IMR-90 (cell line): ENCODE measurements around the gene LMNTD2. TPM values are rescaled to one million over a fixed set of nuclear protein-coding genes. Genes with fewer than 3 reads are reported as not detected.

ENCODE experiments used
- ATAC-seq: fragments of 200-7000 bp; cut with Tn5 transposase; 2 replicates; pipeline ENCODE4 v1.9.1; 2020; ENCODE audit warnings: low read depth, mild to moderate bottlenecking, moderate library complexity
- BruUV-seq: library from RNA; stranded (reverse); fragments of 400-500 nt; replicated peaks from 2 replicates; lab custom pipeline; 2021; lab: Mats Ljungman, UMichigan
- CTCF ChIA-PET: fragments of 300-600 bp; formaldehyde crosslinking; extraction: SDS; loops from one replicate; lab custom pipeline; 2021; ENCODE audit warnings: antibody characterized with exemption; lab: Yijun Ruan, JAX
- POLR2A ChIA-PET: fragments of 300-600 bp; sonication (Branson Sonifier 250); formaldehyde crosslinking; loops from one replicate; lab custom pipeline; 2022; ENCODE audit warnings: antibody characterized with exemption; ENCODE audit not compliant: unreplicated experiment; lab: Charles Lee
- DNase-seq: peaks from one replicate; pipeline ENCODE4 v3.0.0; 2013
- H2AFZ ChIP-seq: replicated peaks from 2 replicates; pipeline ENCODE3; 2013; ENCODE audit warnings: low read length, mild to moderate bottlenecking; ENCODE audit not compliant: poor library complexity
- H2AK5ac ChIP-seq: 2 replicates; pipeline ENCODE4 v1.6.1; 2013; ENCODE audit warnings: low read depth, low read length, inconsistent platforms
- H2AK9ac ChIP-seq: replicated peaks from 2 replicates; pipeline ENCODE3; 2013; ENCODE audit warnings: mild to moderate bottlenecking, low read depth, low read length, moderate library complexity; ENCODE audit not compliant: poor library complexity
- H2BK120ac ChIP-seq: 2 replicates; pipeline ENCODE4 v1.6.1; 2013; ENCODE audit warnings: low read depth, low read length, inconsistent platforms
- H2BK15ac ChIP-seq: 3 replicates; pipeline ENCODE4 v1.6.1; 2013; ENCODE audit warnings: low read depth, low read length, inconsistent platforms
- H2BK20ac ChIP-seq: 2 replicates; pipeline ENCODE4 v1.6.1; 2013; ENCODE audit warnings: low read depth, mild to moderate bottlenecking, inconsistent platforms, low read length, moderate library complexity
- H2BK5ac ChIP-seq: 2 replicates; pipeline ENCODE4 v1.6.1; 2013; ENCODE audit warnings: mild to moderate bottlenecking, low read depth, low read length, inconsistent platforms; ENCODE audit not compliant: poor library complexity, severe bottlenecking
- H3K14ac ChIP-seq: replicated peaks from 2 replicates; pipeline ENCODE4 v1.6.1; 2013; ENCODE audit warnings: low read depth, low read length, inconsistent platforms
- H3K18ac ChIP-seq: 2 replicates; pipeline ENCODE4 v1.6.1; 2013; ENCODE audit warnings: low read depth, low read length, control low read depth
- H3K23ac ChIP-seq: 2 replicates; pipeline ENCODE4 v1.6.1; 2013; ENCODE audit warnings: low read depth, low read length, inconsistent platforms
- H3K27ac ChIP-seq: 2 replicates; pipeline ENCODE4 v1.5.1; 2013; ENCODE audit warnings: mild to moderate bottlenecking, control low read depth, low read length; ENCODE audit not compliant: insufficient read depth
- H3K27me3 ChIP-seq: 2 replicates; pipeline ENCODE4 v1.6.1; 2013; ENCODE audit warnings: low read length; ENCODE audit not compliant: control insufficient read depth, insufficient read depth
- H3K36me3 ChIP-seq: 2 replicates; pipeline ENCODE4 v1.6.1; 2013; ENCODE audit warnings: low read length, mixed read lengths; ENCODE audit not compliant: control insufficient read depth, insufficient read depth
- H3K4ac ChIP-seq: 2 replicates; pipeline ENCODE4 v1.6.1; 2013; ENCODE audit warnings: low read depth, low read length, inconsistent platforms
- H3K4me1 ChIP-seq: 2 replicates; pipeline ENCODE4 v1.6.1; 2013; ENCODE audit warnings: low read length, mixed read lengths; ENCODE audit not compliant: control insufficient read depth, insufficient read depth
- H3K4me2 ChIP-seq: 2 replicates; pipeline ENCODE4 v1.6.1; 2013; ENCODE audit warnings: low read depth, mild to moderate bottlenecking, control low read depth, low read length, moderate library complexity
- H3K4me3 ChIP-seq: 2 replicates; pipeline ENCODE4 v1.5.1; 2013; ENCODE audit warnings: low read depth, mild to moderate bottlenecking, control low read depth, low read length, moderate library complexity; ENCODE audit not compliant: insufficient read depth
- H3K56ac ChIP-seq: 2 replicates; pipeline ENCODE4 v1.6.1; 2013; ENCODE audit warnings: low read length, inconsistent platforms; ENCODE audit not compliant: insufficient read depth; ENCODE audit errors: extremely low read depth
- H3K79me1 ChIP-seq, 2 experiments: 2 replicates each; pipeline ENCODE4 v1.6.1; 2013; ENCODE audit warnings: low read length in 2 of 2, inconsistent platforms in 1 of 2, low read depth in 1 of 2
- H3K9ac ChIP-seq: 2 replicates; pipeline ENCODE4 v1.6.1; 2013; ENCODE audit warnings: low read depth, low read length, control low read depth
- H3K9me1 ChIP-seq: 2 replicates; pipeline ENCODE4 v1.6.1; 2013; ENCODE audit warnings: low read length, inconsistent platforms; ENCODE audit not compliant: insufficient read depth
- H3K9me3 ChIP-seq: 2 replicates; pipeline ENCODE4 v1.6.1; 2013; ENCODE audit warnings: low read length; ENCODE audit not compliant: control insufficient read depth, insufficient read depth
- H4K20me1 ChIP-seq: 2 replicates; pipeline ENCODE4 v1.6.1; 2013; ENCODE audit warnings: low read length, inconsistent platforms; ENCODE audit not compliant: insufficient read depth
- H4K5ac ChIP-seq: 2 replicates; pipeline ENCODE4 v1.6.1; 2013; ENCODE audit warnings: mild to moderate bottlenecking, low read depth, low read length, control low read depth
- H4K8ac ChIP-seq, 2 experiments: 2 replicates each; pipeline ENCODE4 v1.6.1; 2013; ENCODE audit warnings: low read depth in 2 of 2, low read length in 2 of 2, control low read depth in 1 of 2, inconsistent platforms in 1 of 2
- H4K91ac ChIP-seq: 2 replicates; pipeline ENCODE4 v1.6.1; 2013; ENCODE audit warnings: low read depth, low read length, inconsistent platforms; ENCODE audit not compliant: insufficient read depth
- ELK1 ChIP-seq: fragments of 150-350 bp; IDR thresholded peaks from 2 replicates; pipeline ENCODE4 v1.6.1; 2016; ENCODE audit warnings: low read depth, mild to moderate bottlenecking, low read length, moderate library complexity, borderline replicate concordance
- MXI1 ChIP-seq: IDR thresholded peaks from 2 replicates; pipeline ENCODE4 v1.6.1; 2012; ENCODE audit warnings: low read depth, mild to moderate bottlenecking, low read length, moderate library complexity, borderline replicate concordance
- NFE2L2 ChIP-seq: fragments of 150-350 bp; IDR thresholded peaks from 2 replicates; pipeline ENCODE4 v1.6.1; 2016; ENCODE audit warnings: low read depth, mild to moderate bottlenecking, low read length
- POLR2A ChIP-seq: IDR thresholded peaks from 2 replicates; pipeline ENCODE4 v1.6.1; 2012; ENCODE audit warnings: mild to moderate bottlenecking, low read depth, low read length
- RCOR1 ChIP-seq: IDR thresholded peaks from 2 replicates; pipeline ENCODE4 v1.6.1; 2012; ENCODE audit warnings: mild to moderate bottlenecking, low read length, improper control_type of control experiment; ENCODE audit not compliant: insufficient replicate concordance
- WGBS, 2 experiments: methylation state at CpG; one replicate each; pipeline versions ENCODE4 v1.1.5 to v1.1.7; 2013; ENCODE audit warnings: missing lambda C conversion rate in 2 of 2; ENCODE audit not compliant: insufficient read length in 1 of 2; ENCODE audit errors: extremely low coverage in 2 of 2; 5-methylcytosine and 5-hydroxymethylcytosine counted together
- dilution Hi-C: fragments of 300-500 bp; cut with HindIII; formaldehyde crosslinking; loops from one replicate; pipeline ENCODE4 v1.14.3; 2018; ENCODE audit warnings: low sequenced_read_pairs; ENCODE audit not compliant: unreplicated experiment
- in situ Hi-C: fragments of 300-500 bp; cut with MboI; formaldehyde crosslinking; loops from 3 replicates; pipeline ENCODE4 v1.14.3; 2019; ENCODE audit warnings: low sequenced_read_pairs, inconsistent platforms, mixed read lengths
- intact Hi-C: fragments of 100-400 bp; cut with micrococcal nuclease; formaldehyde crosslinking; loops from 2 replicates; pipeline ENCODE4 v1.10.0; 2022
- polyA plus RNA-seq, 3 experiments: library from polyadenylated mRNA; depleted of rRNA; stranded (reverse); fragments of >200 nt; gene quantifications; 2 replicates each; pipeline ENCODE4 v1.2.3, GENCODE V29; 2012; ENCODE audit warnings: low replicate concordance in 1 of 3
- total RNA-seq: library from RNA; depleted of rRNA; stranded (reverse); fragments of >200 nt; gene quantifications from 2 replicates; pipeline ENCODE4 v1.2.3, GENCODE V29; 2012

LMNTD2 gene
- total and polyA plus RNA-seq, 2 of the 4 experiments (the other 2 are of a cell fraction), result 0.18 to 1.3 TPM

- no peak for DNase-seq
- in situ Hi-C loops, result no loop called here
- no peak overlapping the region for H2AK9ac ChIP-seq
Observed at GRCh38 chr11:515131-515530, 45.4 kb downstream of the LMNTD2 start.

More at GRCh38 chr11:515131-515530, 45.4 kb downstream of the LMNTD2 start:
- dilution Hi-C loops (no loop called here), intact Hi-C loops (loop anchor here (5.0 kb wide), 1 partner anchor 308 kb away; the partner anchor contains the start of genes BET1L and RIC8A)
- no TSS peak for BruUV-seq
- WGBS, 2 experiments, result 100% methylated on average over 1 of the region's 6 CpGs; no CpG with 5 or more reads in 1 of the 2 experiments
- ChIA-PET CTCF (no interaction called here), POLR2A (no interaction called here)
- Histone ChIP-seq H2BK20ac (no peak overlapping the region), H3K23ac (no peak overlapping the region), H4K5ac (no peak overlapping the region), H2BK5ac (no peak overlapping the region), H3K56ac (no peak overlapping the region), H3K18ac (no peak overlapping the region), H4K20me1 (no peaks in the 10 kb centered on the region), H3K14ac (no peak overlapping the region), H3K9me3 (peaks cover 6% of the 10 kb centered on the region; the same call in 1 of the 2 replicates), H2BK15ac (no peak overlapping the region), H3K4me2 (no peak overlapping the region), H3K4me1 (no peaks in the 10 kb centered on the region), H3K27ac (no peak overlapping the region), H2BK120ac (no peak overlapping the region), H3K9me1 (peaks cover 3% of the 10 kb centered on the region; the same call in 1 of the 2 replicates), H3K36me3 (peaks cover 12% of the 10 kb centered on the region), H4K91ac (no peak overlapping the region), H4K8ac (no peak overlapping the region), H3K4me3 (no peak overlapping the region), H2AFZ (no peak overlapping the region), H3K4ac (no peak overlapping the region), H3K27me3 (no peaks in the 10 kb centered on the region), H3K9ac (no peak overlapping the region), H2AK5ac (no peak overlapping the region), H3K79me1 (peaks cover 0 to 3% of the 10 kb centered on the region in 2 experiments; a peak in 2 of 4 replicates)
- no peak for ATAC-seq
- TF ChIP-seq POLR2A (no peak), NFE2L2 (no peak), MXI1 (no peak), ELK1 (no peak), RCOR1 (no peak)
